HG03354 (cell line): ENCODE results near the gene MPP3.
"Not testable (repeated sequence)": the region's sequence is repeated elsewhere in the genome, so short reads cannot be mapped to it uniquely, and the experiment has no call there.

Experiments
- ATAC-seq: cut with Tn5 transposase; IDR thresholded peaks from one replicate; pipeline ENCODE4 v1.9.1; 2021; ENCODE audit warnings: mild to moderate bottlenecking; ENCODE audit not compliant: unreplicated experiment, poor library complexity, severe bottlenecking

MPP3 gene

GRCh38 chr17:43832976-43833829 is at the start of gene MPP3:
TSS of gene MPP3 (minus strand) at chr17:43833146. CDS start at chr17:43831906, 1,240 bp downstream.
- ATAC-seq: no peak

GRCh38 chr17:43881758-43882505 is 49.0 kb upstream of the MPP3 start:
- ATAC-seq: no peak

GRCh38 chr17:43881181-43881580 is 48.2 kb upstream of the MPP3 start:
- ATAC-seq: no peak

GRCh38 chr17:43880420-43880991 is 47.6 kb upstream of the MPP3 start:
- ATAC-seq: no peak

GRCh38 chr17:43879723-43880419 is 46.9 kb upstream of the MPP3 start:
- ATAC-seq: no peak

DNA sequence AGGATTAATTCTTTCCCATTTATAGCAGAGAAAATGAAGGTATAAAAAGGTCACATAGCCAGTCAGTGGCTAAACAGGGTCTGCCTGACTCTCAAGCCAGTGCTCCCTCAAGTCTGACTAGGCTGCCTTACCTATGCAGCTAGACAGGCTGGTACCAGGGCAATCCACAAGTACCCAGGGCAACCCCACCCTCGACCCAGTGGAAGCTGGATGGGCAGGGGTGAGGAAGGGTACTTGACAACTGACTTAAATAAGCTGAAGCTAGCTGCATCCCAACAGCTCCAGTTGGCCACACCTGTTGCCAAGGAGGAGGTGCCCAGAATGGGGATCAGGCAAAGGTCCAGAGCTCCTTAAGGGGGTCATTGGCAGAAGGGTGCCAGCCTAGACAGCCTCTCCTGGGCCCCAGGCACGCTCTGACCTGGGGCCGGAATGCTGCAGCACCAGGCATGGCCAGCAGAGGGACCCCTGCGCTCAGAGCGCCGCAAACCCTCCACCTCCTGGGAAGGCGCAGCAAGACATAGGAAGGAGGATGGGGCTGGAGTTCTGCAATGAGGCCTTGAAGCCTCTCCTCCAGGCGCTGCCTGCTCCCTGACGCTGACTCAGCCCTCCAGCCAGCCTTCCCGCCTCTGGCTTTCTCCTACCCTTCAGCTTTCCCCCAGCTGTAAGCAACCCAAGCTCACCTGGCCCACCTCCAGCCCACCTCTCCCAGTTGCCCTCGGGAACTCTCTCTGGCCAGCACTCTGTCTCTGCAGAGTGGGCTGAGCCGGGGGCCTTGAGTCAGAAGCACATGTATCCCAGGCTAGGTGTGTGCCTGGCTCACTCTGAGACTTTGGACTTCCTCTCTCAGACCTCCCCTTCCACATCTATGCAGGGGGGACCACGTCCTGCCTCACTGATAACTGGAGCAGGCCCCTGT is 45.6 kb upstream of the MPP3 start:
- peak; percentile 64 for ATAC-seq

- no peak for ATAC-seq
Observed at GRCh38 chr17:43877451-43878155, 44.7 kb upstream of the MPP3 start.

DNA sequence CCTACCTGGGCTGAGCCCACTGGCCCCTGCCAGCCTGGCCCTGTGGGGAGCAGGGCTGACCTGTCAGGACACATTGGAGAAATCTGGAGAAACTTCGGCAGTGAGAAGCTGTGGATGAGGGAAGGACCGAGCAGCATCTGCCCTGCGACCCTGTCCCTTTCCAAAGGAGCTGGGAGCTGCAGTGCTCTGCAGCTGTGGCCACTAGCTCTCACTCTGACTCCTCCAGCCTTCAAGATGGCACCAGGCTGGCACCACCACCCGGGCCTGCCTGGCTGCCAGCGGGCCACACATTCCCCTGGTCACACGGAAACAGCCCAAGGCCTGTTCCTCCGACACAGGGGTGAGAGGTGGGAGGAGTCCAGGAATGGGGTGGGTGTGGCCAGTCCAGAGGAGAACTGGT is 44.1 kb upstream of the MPP3 start:
- no peak for ATAC-seq

- no peak for ATAC-seq
Observed at GRCh38 chr17:43875476-43876147, 42.7 kb upstream of the MPP3 start.

- no peak for ATAC-seq
Observed at GRCh38 chr17:43874293-43874692, 41.3 kb upstream of the MPP3 start.

- ATAC-seq: no peak
Observed at GRCh38 chr17:43873815-43874214, 40.9 kb upstream of the MPP3 start.

DNA sequence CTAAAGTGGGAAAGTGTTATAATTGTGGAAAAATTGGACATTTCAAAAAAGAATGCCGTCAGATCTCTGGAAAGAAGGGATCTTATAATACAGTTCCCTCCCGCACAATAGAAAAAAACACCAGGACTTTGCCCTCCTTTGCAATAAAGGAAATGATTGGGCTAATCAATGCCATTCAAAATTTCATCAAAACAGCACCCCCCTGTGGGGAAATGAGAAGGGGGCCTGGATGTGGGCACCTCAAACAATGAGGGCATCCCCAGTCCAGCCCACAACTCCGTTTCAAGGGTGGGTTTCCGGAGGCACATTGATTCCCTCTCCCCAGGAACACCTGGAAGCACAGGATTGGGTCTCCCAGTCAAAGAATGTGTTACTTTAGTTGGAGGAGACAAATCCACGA is 40.1 kb upstream of the MPP3 start:
- no peak for ATAC-seq

DNA sequence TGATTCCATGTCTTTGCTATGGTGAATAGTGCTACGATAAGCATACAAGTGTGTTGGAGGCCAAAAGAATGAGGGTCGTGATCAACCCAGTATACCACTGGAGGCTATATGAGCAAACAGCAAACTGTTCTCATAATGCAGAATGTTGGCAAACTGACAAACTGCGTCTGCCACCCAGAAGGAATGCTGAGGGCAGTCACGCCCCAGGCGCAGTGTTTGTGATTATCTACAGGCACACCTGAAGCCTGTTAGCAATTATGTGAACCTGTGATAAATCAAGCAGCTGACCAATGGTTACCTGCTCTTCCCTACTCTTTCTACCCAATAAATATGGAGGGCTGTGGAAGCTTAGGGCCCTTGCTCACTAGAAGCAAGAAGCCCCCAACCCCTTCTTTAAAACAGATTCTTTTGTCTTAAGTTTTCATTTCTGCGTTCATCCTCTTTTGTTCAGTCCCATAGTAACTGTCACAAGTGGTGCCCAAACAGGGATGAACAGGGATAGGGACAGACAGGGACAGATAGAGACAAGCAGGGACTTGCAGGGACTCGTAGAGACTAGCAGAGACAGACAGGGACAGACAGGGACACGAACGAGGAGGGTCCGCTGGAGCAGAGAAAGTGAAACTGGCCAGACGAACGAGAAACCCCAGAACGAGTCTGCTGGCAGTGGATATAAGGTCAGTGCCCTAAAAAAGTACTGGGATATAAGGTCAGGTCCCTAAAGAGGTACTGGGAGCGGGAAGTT is 39.2 kb upstream of the MPP3 start:
- ATAC-seq: no peak

GRCh38 chr17:43869031-43869430 is 36.1 kb upstream of the MPP3 start:
- ATAC-seq: not testable (repeated sequence)

DNA sequence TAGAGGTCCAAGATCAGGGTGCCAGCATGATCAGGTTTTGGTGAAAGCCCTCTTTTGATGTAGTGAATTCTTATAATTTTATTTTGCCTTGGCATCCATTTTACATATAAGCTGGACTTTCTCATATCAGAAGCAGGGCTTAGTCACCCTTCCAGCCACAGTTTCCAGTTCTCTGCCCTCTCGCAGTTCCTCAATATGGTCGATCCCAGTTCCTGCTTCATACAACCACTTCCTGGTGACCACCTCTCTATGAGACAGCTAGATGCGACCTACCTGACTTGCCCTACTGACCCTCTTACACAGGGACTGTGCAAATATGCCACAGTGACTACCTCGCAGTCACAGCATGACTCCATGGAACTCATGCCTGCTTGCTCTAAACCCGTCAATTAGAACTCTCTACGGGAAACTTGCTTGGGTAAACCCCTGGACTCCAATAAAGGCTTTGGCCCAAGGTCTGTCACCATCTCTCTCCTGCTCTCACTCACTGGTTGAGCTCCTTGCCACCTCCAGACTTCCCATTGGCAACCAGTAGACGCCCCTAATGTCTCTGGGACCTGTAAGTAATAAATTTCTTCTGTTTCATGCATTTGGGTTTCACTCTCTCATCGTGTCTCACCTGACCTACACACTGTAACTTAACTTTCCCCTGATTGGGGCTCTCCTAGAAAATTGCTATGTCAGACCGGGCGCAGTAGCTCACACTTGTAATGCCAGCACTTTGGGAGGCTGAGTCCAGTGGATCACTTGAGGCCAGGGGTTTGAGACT is 35.5 kb upstream of the MPP3 start:
- ATAC-seq: no peak

DNA sequence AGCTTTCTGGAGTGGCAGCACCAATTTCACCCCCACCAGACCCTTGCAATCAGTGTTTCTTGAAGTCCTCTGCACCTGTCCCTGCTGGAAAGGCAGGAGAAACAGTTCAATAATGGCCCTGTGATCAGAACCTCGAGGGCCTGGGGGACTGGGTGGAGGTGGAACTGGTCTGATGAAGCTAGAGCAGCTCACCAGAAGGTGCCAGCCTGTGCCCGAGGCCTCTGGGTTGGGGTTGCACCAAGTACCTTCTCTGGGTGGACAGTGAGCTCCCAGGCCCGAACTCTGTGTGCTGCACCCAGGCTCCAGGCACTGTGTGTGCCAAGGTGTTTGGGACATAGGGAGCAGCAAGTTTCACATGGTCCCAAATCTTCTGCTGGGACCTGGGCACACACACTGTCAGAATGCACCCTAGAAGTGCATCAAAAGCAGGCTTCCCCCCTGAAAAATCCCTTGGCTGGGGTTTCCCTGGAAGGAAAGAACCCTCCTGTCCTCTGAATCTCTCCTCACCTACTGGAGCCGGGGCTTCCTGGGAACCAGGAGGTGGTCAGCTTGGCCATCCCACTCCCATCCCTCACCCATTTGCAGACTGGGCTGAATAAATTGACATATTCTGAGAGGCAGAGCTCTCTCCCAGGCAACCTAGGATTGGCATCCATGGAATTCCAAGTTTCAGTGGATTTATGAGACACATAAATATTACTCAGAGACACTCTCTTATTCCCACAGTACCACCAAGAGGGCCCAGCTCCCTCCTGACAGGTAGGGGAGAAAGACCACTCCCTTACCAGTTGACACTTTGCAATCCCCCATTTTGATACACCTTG is 31.4 kb upstream of the MPP3 start:
- no peak for ATAC-seq
